ENCODE results near the gene MAP4K3.

MAP4K3 gene

DNA sequence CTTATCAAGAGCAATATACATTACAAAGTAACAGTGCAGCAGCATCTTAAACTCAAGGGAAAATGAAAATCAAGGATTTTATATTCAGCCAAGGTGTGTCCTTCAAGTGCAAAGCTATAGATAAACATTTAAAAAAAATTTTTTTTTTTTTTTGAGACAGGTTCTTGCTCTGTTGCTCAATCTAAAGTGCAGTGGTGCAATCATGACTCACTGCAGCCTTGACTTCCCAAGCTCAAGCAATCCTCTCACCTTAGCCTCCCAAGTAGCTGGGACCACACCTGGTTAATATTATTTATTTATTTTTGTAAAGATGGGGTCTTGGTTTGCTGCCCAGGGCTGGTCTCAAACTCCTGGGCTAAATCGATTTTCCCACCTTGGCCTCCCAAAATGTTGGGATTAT lies 202.3 kb downstream of the MAP4K3 start:
- no peak for FAIRE-seq

DNA sequence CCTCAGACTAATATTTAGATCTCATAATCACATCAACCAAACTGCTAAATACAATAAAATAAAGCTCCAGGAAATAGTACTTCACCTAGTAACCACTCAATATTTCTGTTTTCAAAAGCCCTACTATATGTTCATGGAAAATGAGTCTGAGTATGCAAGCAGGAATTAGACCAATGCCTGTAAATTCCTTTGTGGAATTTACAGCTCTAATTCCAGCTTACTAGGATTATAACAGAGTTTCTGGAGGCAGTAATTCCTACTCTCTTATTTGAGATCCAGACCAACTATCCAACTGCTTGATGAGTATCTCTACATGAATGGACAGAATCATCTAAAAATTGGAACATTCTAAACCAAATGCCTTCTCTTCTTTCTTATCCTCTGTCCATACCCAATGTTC lies 204.9 kb downstream of the MAP4K3 start:
- FAIRE-seq = no peak

GRCh38 chr2:39228413-39229209 lies 208.5 kb downstream of the MAP4K3 start:
- no peak for FAIRE-seq

DNA sequence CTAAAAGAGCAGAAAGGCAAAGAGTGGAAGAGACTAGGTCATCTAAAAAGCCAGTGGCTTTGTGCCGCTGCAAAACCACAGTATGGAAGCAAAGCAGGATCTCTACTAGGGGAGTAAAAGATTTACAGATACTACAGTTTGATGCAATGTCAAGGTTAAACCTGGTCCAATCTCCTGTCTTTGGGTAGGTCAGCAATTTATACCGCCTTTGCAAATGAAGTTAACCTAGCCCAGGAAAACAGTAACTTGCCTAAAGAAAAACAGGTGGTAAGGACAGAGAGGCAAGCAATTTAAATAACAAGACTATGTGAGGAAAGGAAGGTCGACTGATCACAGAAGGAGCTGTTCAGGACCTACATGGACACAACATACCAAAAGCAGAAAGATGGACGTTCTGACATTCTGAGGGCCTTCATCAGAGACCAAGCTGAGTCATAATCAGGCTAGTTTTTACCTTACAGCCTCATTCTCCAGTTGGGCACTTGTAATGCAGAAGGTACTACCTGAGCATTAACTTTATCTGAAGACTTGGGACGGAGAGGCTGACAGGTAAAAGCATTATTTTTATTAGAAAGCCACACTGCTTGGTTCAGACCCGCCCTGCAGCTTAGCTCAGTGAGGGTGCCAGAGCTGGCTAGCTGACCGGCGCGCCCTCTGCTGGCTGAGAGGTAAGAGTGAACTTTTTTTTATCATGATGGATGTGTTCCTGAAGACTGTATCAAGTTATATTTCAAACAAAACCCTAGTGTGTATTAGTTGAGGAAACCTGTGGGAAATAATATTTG lies 209.3 kb downstream of the MAP4K3 start:
- FAIRE-seq = peak; percentile 95

DNA sequence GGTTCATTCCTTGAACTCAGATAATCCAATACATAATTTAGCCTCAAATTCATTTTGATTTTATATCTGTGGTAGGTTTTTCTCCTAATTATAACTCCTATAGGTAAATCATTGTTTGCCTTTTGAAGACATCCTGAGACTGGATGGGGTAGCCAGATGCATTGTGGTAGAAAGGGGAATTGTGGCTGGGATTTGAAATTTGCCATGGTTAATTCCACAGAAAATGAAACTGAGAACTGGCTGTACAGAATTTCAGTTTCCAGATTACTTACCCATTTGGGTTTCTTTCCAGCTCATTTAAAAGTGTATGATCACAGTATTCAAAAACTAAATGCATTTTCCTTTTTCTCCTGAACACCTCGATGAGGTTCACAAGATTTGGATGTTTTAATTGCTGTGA lies 211.5 kb downstream of the MAP4K3 start:
- no peak for FAIRE-seq

DNA sequence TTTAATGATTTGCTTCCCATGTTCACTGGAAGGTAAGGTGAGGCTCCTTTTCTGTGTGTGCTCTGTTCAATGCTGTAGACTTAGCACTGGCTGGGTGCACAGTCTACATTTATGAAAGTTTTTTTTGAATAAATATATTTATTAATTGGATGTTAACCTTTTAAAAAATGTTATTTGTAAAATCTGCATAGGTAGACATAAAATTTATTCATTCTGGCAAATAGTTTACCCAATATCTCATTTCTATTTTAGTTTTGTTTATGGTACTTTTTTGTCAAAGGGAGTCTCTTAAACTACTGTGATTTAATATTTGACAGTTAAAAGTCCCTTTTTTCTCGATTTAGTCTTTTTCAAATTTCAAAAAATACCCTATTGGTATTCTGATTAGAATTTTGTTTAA lies 213.2 kb downstream of the MAP4K3 start:
- peak; percentile 5 for FAIRE-seq

- FAIRE-seq = no peak
Observed at GRCh38 chr2:39221459-39221858, 215.6 kb downstream of the MAP4K3 start.

DNA sequence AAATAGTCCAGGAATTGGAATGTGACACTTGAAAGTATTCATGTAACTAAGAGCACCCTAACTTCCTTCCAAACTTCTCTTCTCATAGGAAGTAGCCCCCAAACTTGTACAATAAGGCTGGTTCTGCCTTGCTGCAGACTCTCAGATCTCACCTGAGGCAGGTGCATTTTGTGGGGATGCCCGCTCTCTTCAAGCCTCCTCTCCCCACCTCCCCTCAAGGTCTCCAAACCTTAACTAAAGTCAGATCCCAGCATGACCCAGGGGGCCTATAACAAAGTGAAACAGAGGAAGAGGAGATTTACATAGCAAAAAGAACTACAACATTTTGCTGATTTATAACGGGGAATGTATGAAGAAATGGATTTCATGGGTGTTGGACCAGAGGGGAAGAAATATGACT lies 216.9 kb downstream of the MAP4K3 start:
- no peak for FAIRE-seq

DNA sequence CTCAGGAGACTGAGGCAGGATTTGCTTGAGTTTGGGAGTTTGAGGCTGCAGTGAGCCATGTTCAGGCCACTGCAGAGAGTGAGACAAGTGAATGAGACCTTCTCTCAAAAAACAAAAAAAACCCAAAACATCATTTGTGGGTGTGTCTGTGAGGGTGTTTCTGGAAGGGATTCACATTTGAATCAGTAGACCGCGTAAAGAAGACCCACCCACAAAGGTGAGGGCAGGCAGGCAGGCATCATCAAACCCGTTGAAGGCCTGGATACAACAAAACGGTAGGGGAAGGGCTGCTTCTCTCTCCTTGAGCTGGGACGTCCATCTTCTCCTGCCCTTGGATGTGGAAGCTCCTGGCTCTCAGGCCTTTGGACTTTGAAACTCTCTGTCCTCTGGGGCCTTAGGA lies 218.7 kb downstream of the MAP4K3 start:
- FAIRE-seq = no peak

- FAIRE-seq = no peak
Observed at GRCh38 chr2:39217192-39217550, 219.9 kb downstream of the MAP4K3 start.

DNA sequence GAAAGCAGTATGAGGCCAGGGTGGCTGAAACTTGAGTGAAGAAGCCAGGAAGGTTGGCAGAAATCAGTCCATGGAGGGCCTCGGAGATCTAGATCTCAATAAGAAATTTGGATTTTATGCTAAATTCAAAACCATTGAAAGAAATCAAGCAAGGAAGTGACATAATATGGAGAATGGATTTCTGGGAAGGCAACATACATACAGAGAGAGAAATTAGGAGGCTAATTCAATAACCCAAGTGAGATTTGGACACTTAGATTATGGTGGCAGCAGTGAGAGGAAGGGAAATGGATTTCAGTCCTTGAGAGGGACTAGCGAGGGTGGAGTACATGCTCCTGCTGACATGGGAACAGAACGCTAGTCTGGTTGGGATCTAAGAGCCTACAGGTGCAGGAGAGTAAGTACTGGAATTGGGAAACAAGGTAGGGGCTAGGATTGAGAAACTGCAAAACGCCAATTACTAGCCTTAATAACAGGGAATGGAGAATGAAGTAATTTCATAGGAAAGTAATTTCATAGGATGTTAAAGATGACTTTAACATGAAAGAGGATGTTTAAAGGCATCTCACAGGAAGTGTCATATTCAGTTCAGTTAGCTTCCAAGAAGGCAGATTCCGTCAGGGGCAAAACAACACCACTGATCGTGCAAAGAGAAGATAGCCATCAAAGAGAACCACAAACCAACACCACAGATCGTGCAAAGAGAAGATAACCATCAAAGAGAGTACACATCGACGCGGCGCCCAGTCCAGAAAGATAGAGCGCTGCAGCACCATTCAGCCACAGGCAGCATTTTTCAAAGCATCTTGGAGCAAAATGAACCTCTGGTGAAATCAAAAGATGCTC lies 220.5 kb downstream of the MAP4K3 start:
- FAIRE-seq = no peak

- no peak for FAIRE-seq
Observed at GRCh38 chr2:39215545-39215944, 221.5 kb downstream of the MAP4K3 start.

DNA sequence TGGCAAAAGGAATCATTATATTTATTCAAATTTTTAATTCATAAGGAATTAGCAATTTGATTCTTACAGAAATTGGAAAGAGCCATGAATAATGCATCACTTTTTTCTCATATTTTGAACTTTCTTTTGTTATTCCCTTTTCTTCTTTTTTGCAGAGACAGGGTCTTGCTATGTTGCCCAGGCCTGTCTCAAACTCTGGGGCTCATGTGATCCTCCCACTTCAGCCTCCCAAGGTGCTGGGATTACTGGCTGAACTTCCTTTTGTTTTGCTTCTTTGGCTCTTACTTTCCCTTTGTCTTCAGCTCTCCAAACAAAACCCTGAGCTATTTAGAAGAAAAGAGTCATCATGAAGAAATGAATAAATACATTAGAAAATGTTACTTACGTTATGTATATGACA lies 224.1 kb downstream of the MAP4K3 start:
- FAIRE-seq = no peak

DNA sequence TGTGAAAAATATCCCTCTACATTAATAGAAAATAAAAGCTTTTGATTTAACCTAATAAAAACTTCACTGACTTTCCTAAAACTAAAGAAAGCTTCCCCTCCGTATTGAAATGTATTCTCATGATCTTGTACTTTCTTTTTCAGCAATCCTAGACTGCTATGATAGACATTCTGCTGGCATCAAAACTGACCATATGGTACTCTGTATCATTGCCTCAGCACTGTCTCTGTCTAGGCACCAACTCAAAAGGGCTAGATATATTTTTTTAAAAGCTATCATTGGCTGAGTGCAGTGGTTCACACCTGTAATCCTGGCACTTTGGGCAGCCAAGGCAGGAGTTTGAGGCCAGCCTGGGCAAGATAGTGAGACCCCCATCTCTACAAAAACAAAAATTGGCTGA lies 226.2 kb downstream of the MAP4K3 start:
- FAIRE-seq = no peak

DNA sequence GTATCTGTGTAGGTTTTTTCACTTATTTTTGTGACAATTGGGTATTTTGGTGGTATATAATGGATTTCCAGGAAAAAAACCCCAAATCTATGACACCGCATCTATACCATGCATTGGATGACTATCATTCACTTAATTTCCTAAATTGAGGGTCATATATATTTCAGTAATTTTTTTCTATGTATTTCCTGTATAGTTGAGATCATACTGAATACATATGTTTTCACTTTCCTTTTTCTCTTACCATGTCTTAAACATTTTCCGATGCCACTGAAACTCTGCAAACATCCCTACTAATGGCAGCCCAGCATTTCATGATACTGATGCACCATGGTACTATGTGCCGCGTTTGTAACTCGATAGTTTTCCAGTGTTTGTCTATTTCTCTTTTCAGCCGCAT lies 233.7 kb downstream of the MAP4K3 start:
- FAIRE-seq = no peak

DNA sequence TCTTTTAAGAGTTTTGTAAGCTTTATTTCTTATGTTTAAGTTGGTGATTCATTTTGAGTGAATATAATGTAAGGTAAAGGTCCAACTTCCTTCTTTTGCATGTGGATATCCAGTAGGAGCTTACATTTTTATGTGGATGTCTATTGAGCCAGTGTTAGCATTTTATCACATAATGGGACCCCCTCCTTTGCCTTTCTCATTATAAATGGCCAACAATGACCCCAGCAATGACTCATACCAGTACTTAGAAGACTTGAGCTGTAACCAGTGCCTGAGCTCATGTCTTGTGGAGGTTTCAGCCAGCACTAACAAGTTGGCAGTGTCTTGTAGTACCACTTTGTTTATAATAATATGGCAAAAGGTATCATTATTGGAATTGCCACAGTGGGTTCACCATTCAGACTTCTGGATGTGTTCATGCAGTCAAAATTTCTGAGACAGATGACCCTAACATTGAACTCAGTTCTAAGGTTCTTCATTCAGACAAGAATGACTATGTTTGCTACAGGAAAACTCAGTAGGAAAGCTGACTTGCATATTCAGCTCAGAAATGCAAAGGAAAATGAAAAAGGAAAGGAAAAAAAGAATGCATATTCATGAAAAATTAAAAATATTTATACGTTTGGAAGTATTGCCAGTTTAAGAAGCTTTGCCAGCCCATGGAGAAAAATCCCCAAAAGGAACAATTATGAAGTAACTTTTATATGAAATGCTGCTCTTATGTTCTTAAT lies 234.3 kb downstream of the MAP4K3 start:
- FAIRE-seq = no peak
